Spleen (tissue), 3 donors: ENCODE data around the gene MAP3K5.

Experiments
- POLR2A ChIP-seq, 3 donors: fragments of 450-650 bp; IDR thresholded peaks; one replicate each; pipeline ENCODE4 v1.5.1; 2017; ENCODE audit warnings: antibody characterized with exemption in 3 of 3, mild to moderate bottlenecking in 1 of 3
- POLR2AphosphoS5 ChIP-seq, 3 donors: sonication (generic); formaldehyde crosslinking; IDR thresholded peaks; one replicate each; pipeline ENCODE4 v1.5.1; 2017; ENCODE audit warnings: antibody characterized with exemption in 3 of 3

- no peak for TF ChIP-seq POLR2AphosphoS5 (IDR thresholded peaks at IDR 0.05)
- no peak for TF ChIP-seq POLR2A (IDR thresholded peaks at IDR 0.05)
Measured at GRCh38 chr6:136628996-136629395, 163.3 kb downstream of the MAP3K5 start.
